Gastroesophageal sphincter (tissue), 3 donors: ENCODE data around the gene GOLGA5.

Experiments
- EP300 ChIP-seq: sonication (generic); formaldehyde crosslinking; IDR thresholded peaks from one replicate; pipeline ENCODE4 v1.6.1; 2017; ENCODE audit warnings: antibody characterized with exemption, mild to moderate bottlenecking
- POLR2A ChIP-seq, 2 donors: fragments of 450-650 bp; IDR thresholded peaks; one replicate each; pipeline ENCODE4 v1.6.1; 2017; ENCODE audit warnings: antibody characterized with exemption in 2 of 2, mild to moderate bottlenecking in 2 of 2, moderate library complexity in 1 of 2
- TF ChIP-seq, protein P1 (sequence below), 4 experiments: fragments of 200-600 bp in 2 of 4; fragments of 450-650 bp in 2 of 4; sonication (generic) in 1 of 4; IDR thresholded peaks; one replicate each; pipeline ENCODE4 v1.5.1; 2017 to 2019; ENCODE audit warnings: antibody characterized with exemption in 4 of 4, mild to moderate bottlenecking in 2 of 4, moderate library complexity in 2 of 4

DNA sequence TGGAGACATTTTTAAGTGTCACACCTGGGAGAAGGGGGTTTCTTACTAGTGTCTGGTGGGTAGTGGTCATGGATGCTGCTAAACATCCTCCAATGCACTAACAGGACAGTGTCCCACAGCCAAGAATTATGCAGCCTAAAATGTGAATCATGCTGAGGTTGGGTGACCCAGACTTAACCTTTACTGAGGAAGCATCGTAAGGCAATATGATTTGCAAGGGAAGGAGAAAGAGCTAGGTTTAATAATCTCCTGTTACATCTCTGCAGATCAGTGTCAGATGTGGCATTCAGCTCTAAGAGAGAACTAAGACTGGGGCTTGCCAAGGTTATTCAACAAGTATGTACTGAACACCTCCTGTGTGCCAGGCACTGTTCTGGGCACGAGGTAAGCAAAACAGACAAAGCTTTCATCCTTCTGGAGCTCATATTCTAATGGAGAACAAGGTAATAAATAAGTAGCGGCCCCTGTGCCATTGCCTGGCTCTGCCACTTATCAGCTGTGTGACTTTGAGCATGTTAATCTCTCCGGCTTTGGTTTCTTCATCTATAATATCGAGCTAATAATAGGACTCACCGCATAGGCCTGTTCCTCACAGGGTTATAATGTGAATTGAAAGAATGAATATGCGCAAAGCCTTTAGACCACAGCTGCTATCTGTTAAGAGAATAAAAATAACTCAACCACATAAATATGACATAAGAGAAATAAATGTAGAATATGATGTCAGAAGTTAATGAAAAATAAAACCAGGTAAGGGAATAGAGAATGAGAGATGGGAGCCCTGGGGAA is 13.5 kb upstream of the GOLGA5 start:
- TF ChIP-seq, protein P1, sequence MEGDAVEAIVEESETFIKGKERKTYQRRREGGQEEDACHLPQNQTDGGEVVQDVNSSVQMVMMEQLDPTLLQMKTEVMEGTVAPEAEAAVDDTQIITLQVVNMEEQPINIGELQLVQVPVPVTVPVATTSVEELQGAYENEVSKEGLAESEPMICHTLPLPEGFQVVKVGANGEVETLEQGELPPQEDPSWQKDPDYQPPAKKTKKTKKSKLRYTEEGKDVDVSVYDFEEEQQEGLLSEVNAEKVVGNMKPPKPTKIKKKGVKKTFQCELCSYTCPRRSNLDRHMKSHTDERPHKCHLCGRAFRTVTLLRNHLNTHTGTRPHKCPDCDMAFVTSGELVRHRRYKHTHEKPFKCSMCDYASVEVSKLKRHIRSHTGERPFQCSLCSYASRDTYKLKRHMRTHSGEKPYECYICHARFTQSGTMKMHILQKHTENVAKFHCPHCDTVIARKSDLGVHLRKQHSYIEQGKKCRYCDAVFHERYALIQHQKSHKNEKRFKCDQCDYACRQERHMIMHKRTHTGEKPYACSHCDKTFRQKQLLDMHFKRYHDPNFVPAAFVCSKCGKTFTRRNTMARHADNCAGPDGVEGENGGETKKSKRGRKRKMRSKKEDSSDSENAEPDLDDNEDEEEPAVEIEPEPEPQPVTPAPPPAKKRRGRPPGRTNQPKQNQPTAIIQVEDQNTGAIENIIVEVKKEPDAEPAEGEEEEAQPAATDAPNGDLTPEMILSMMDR (IDR thresholded peaks at IDR 0.05), result no peak
- no peak for TF ChIP-seq EP300
- no peak for TF ChIP-seq POLR2A (IDR thresholded peaks at IDR 0.05)
